Gastrocnemius medialis (tissue), 4 donors: ENCODE results near the gene ZNF516.

Experiments
- CTCF ChIP-seq, 5 experiments: fragments of 450-650 bp in 3 of 5; fragments of 200-600 bp in 2 of 5; sonication (generic) in 2 of 5; IDR thresholded peaks in 4 of 5; conservative IDR thresholded peaks in 1 of 5; 1 replicate in 4 of 5; 2 replicates in 1 of 5; pipeline ENCODE4 v1.5.1; 2016 to 2019; ENCODE audit warnings: antibody characterized with exemption in 5 of 5, mild to moderate bottlenecking in 3 of 5, moderate library complexity in 3 of 5
- POLR2A ChIP-seq, 2 donors: fragments of 450-650 bp; IDR thresholded peaks; one replicate each; pipeline ENCODE4 v1.6.1; 2017; ENCODE audit warnings: antibody characterized with exemption in 2 of 2, mild to moderate bottlenecking in 2 of 2, moderate library complexity in 2 of 2

- TF ChIP-seq POLR2A (IDR thresholded peaks at IDR 0.05) (no peak), CTCF (IDR thresholded peaks at IDR 0.05 in 4 of 5, conservative IDR thresholded peaks at IDR 0.05 in 1 of 5) (no peak)
These were observed 155.8 kb downstream of the ZNF516 start for GRCh38 chr18:76339246-76339620.
